Stimulated activated CD4-positive, alpha-beta T cell treated with anti-CD3 and anti-CD28 coated beads, Interleukin-15, amount 100 ng/mL, for 48 hours (primary cell): Measurements from ENCODE around the gene CUEDC1.
"Not testable (repeated sequence)": the region's sequence is repeated elsewhere in the genome, so short reads cannot be mapped to it uniquely, and the experiment has no call there.

Experiments used
- DNase-seq, 2 donors: peaks; one replicate each; pipeline ENCODE4 v3.0.0-alpha.2; 2020; ENCODE audit warnings: low read depth in 2 of 2

Gene CUEDC1

DNA sequence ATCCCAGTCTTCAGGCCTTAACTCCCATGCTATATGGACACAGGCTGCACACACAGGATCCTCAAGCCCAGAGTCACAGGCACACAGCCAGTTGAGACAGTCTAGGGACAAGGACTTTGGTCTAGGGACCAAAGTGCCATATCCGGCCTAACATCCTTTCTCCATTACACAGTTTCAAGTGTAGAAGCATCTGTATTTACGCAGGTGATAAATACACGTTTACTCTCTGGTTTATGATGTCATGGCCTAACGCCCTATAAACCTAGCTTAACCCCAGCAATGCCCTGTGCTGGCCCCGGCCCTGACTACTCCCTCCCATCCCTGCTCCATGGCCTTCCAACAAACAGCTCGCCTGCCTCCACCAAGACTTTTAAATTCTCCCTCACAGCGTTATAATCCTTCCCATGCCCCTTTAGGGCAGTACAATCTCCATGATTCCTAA lies 17.1 kb downstream of the CUEDC1 start:
- DNase-seq, result no peak

DNA sequence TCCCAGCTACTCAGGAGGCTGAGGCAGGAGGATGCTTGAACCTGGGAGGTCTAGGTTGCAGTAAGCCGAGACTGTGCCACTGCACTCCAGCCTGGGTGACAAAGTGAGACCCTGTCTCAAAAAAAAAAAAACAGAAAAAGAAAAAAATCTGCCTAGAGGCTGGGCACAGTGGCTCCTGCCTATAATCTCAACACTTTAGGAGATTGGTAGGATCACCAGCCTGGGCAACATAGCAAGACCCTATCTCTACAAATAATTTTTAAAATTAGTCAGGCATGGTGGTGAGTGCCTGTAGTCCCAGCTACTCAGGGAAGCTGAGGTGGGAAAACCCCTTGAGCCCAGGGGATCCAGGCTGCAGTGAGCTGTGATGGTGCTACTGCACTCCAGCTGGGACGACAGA lies 17.7 kb downstream of the CUEDC1 start:
- no peak for DNase-seq

DNA sequence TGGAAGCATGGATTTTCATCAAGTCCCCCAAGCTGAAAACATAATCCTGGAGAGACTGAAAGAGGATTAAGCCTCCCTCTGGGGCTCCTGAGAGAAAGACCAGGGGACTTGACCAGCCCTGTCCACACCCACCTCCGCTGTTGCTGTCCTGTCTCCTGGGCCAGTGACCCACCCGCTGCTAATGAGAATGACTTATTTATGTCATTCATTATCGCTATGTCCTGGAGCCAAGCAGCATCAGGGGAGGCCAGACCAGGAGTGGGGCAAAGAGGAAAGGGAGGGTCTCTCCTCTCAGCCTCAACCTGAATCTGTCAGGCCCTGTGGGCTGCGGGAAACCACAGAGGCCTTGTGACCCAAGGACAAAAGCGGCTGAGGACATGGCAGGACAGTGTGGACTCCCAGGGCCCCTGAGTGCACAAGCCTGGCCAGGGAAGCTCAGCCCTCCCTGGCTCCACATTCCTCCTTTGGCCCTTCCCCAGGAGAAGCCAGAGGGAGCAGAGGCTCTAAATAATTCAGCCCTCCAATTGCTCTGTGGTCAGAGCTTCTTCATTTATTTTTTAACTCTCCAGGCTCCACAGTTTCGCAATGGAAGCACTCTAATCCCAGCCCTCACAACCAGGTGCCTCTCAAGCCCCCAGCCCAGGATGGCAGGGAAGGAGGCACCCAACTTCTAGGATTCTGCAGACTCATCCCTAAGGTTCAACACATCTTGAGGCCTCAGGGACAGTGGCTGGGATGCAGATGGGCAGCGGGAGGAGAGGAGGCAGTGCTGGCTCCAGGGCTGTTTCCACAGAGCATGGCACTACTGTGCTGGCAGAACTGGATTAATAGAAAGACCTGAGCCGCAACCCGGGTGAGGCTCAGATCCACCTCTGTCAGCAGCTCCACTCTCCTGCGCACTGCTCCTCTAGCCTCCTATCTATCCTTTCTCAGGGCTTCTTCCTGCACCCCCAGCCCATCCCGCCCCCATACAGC lies 19.1 kb downstream of the CUEDC1 start:
- DNase-seq, result no peak

DNA sequence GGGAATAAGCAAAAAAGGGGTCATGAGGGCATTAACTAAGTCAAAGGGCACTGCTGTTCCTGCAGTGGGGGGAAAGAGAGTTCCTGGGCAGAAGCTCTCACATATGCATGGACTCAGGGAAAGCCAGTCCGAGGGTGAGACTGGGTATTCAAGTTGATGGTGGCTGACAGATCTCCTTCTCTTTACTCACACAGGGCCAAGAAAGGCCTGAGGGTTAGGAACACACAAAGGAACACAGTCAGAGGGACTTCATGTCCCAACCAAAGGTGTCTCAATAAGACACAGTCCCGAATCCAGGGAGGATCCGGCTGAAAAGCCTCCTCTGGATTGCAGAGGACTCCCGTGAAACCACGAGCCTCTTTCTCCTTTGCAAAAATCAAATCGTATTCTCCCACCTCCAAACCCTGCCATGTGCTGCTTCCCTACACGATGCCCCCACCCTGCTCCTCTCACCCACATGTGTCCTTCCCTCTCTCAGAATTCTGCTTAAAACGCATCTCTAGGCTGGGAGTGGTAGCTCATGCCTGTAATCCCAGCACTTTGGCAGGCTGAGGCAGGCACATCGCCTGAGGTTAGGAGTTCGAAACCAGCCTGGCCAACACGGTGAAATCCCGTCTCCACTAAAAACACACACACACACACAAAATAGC lies 23.6 kb downstream of the CUEDC1 start:
- DNase-seq, result no peak

DNA sequence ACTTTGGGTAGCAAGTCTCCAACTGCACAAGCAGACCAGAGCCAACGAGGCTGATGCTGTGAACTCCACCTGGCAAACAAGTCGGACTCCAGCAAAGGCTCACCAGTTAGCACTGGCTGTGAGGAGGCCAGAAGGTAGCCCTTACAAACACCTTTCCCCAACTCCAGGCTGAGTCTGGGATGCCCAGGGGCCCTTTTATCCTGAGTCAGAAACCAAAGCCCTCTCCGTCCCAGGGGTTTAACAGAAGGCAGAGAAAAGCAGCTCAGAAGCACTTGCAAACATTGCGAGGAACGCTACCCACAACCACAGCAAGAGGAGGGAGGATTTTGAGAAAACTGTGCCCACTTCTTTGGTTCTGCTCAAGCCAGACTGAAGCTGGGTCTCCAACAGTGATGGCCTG lies 25.0 kb downstream of the CUEDC1 start:
- no peak for DNase-seq

DNA sequence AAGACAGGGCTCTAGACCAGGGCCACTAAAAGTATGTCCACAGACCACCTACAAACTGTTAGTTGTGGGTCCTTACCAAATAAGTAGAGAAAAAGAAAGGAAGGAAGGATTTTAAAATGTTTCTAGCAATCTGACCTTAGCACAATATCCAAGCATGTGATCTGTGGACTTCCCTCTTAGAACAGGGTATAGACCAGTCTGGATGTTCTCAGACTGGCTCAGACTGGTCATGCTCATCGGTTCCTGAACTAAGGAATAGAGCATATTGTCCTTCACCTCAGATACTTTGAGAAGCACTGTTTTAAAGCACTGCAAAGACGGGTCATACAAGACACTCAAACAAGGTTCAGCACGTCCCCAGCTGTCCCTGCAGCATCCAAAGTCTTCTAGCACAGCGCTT lies 25.8 kb downstream of the CUEDC1 start:
- DNase-seq, result no peak

DNA sequence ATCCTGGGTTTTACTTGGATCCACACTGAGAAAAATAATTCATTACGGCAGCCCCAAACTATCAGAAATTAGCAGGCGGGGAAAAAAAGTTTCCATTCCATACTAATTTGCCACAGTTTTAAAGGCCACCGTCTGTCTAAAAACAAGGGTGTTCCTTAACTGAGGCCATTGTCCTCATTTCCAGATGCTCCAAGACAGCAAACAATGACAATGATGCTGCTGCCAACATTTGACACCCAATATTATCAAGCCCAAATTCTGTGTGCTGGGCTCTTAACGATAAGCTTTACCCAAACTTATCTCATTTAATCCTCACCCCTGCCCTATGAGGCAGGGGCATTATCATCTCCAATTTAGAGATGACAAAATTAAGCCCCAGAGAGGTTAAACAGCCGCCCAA lies 26.3 kb downstream of the CUEDC1 start:
- no peak for DNase-seq

DNA sequence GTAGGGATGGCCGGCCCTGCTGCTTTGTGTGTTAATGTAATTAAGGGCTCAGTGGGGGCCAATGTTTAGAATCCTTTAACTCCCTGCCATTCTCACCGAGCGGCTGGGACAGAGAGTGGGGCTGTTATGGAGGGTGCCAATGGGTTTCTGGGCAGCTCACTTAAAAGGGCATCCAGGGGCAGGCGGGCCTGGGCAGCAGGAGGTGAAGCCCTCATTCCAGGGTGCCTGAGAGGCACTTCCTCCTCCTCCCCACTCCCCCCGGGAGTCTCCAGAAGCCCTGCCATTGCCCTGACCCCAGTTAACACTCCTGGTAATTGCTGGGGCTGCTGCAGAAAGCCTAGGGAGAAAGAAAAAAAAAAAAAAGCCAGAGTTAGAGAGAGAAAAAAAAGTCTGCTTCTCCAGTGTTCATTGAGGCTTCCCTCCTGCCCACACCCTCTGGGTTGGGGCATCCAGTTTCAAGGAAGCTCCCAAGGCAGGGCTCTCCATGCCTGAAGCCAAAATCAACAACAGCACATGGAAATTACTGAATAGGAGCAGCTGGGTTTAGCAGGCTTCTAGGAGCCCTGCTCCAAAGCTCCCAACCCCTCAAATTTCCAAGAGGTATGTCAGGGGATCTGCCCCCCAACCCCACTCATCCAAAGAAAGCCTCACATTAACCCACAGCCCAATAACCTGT lies 28.0 kb downstream of the CUEDC1 start:
- no peak for DNase-seq

DNA sequence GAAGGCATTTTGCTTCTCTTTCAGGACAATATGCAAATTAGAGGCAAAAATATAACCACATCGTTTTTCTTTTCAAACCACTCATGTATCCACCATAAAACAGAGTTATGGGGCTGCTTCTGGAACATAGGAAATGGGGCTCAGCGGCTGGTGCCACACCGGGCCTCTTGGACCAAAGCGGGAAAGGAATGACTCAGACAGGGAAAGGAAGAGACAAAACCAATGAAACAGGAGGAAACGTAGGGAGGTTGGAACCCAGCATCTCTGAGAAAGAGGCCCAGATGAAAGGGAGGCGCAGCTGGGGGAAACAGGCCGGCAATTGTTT lies 28.5 kb downstream of the CUEDC1 start:
- DNase-seq, result no peak

DNA sequence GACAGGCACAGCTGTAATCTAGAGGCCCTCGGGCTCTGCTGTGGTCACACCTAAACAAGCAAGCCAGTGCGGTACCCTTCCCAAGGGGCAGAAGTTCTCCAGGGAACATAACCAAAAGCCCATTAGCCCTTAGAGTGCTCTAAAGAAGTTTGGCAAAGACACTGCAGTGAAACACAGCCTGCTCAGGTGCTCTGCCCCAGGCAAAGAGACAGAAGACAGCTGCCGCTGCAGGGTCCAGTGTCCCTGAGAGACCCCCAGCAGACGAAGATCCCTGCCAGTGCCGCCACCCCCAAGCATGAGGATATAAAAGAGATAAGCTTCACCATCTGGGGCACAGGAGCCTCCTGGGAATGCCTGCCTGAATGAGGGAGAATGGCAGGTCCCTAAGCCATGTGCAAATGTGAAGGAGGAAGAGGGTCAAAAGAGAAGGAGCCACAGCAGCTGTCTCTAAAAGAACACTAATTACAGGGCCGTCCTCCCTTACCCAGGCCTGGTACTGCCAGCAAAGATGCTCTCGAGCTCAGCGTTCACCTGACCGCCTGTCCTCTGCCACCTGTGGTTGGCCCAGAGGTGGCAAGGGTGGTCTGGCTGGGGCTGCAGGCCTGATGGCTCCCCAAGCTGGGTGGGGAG lies 29.7 kb downstream of the CUEDC1 start:
- no peak for DNase-seq

DNA sequence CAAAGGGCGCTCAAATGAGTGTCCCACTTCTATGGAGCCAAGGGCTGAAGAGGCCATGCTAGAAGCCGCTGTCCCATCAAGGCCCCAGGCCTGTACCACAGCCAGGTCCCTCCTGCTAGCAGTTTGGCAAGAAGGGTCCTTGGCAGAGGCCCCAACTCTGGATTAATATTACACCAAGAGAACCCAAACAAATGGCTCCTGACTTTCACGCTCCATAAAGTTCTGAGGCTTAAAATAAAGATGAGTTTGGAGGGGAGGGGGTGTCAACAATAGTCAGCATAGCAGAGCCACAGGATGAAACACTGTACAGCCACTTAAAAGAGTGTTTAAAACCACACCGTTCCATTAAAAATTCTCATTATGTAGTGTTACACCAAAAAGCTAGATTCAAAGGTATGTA lies 30.5 kb downstream of the CUEDC1 start:
- DNase-seq, result no peak

DNA sequence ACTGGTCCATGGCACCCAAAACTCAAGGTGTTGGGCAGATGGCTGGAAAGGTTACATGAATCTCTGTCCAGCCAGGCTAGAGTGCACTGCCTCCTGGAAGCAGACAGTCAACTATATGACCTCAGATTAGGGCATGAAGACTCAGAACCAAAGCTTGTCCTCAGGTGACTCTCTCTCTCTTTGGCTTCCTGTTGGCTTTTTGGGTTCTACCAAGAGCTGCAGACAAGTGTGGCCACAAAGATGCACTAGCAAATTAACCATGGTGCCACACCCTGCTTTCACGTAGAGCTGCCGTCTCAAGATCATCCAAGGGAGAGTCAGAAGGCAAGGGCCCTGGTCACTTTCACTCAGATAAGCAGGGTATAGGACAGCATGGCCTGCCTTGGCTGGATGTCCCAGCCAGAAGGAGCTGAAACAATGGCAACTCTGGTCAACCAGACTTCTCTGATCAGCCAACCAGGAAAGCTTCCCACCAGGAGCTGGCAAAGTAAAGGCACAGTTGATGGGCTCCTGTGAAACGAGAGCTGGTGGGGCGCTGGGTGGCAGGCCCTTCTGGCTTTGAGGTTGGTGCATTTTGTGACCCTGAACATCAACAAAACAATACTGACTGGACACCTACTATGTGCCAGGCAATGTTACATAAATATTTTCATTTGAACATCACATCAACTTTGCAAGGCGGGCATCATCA lies 31.9 kb downstream of the CUEDC1 start:
- no peak for DNase-seq

DNA sequence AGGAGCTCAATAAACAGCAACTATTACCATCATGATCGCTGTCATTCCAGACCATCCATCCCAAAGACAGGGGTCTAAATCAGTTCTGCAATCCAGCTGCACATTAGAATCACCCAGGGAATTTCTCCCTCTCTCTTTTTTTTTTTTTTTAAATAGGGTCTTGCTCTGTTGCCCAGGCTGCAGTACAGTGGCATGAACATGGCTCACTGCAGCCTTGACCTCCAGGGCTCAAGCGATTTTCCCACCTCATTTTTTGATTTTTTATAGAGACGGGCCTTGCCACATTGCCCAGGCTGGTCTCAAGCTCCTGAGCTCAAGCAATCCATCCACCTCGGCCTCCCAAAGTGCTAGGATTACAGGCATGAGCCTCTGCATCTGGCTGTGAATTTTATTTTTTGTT lies 32.5 kb downstream of the CUEDC1 start:
- DNase-seq, result not testable (repeated sequence)

DNA sequence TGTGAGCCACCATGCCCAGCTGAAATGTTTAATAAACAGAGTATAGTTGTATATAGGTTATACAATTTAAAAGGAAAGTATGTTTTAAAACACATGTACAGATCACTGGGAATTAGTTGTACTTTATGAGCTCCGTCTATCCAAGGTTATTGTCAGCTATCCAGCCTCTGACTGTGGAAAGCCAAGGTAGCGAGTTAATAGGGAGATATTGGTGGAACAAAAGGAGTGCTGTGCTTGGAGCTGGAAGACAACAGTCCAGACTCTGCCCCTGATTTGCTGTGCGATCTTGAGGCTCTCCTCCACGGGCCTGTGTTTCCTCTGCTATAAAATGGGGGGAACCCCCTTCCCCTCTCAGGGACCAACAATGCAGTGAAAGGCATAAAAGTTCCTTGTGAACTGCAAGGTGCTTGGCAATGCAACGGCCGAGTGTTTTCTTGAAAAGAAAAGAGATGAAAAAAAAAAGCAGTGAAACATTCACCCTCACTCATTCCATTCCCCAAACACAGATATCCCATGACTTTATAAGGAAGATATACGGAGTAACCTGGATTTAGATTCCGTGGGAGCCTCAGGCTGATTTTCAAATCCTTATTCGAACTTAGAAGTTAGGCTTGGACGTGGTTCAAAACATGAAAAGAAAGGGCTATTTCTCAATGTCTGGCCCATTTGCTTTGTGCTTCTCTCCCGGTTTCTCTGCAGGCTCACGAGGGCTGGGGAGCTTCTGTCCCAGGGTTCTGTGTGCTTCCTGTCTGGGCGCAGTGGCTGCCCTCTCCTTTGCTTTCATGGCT lies 34.1 kb downstream of the CUEDC1 start:
- no peak for DNase-seq

DNA sequence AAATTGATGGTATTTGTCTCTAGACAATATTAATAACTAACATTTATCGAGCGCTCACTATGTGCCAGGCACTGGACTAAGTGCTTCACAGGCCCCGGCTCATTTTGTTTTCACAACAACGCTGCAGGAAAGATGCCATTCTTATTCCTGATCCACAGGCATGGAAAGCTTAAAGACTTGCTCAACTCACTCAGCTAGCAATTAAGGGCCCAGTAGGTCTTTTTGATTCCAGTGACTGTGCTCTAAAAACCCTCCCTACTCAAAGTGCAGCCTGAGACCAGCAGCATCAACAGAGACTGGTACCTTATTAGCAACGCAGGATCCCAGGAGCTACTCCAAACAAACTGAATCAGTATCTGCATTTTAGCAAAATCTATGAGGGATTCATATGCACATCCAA lies 35.3 kb downstream of the CUEDC1 start:
- no peak for DNase-seq

DNA sequence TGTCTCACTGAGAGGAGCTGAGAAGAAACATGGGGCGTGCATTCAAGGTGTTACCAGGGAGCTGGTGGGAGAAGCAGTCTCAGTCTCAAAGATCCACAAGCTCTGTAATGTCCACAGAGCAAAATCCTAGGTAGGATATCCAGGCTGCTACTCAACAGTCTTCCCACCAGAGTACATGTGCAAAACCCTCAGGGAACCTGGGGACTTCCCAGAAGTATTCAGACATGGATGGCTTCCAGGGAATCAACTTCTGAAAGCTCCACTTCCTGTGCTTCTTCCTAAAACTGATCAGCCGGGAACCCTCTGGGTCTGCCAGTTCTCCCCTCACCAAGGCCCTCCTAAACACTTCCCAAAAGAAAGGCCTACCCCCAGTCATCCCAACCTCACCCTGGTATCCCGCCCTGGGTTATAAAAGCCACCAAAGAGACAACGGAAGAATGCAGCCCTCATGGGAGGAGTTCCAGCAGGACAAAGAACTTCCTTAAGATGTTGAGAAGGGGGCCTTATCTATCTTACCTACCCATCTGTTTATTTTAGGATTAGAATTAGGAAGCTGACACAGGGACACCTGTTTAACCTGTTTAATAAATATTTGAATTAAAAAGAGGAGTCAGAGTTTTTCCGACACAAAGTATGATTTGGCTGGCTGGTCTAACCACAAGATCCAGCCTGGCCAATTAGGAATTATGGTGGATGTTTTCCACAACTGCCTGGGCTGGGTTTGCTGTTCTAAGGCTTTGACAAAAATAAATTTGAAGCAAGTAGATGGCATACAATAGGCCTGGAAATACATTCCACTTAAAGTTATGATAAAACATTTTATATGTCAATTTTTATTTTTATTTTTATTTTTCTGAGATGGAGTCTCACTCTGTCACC lies 37.0 kb downstream of the CUEDC1 start:
- no peak for DNase-seq

DNA sequence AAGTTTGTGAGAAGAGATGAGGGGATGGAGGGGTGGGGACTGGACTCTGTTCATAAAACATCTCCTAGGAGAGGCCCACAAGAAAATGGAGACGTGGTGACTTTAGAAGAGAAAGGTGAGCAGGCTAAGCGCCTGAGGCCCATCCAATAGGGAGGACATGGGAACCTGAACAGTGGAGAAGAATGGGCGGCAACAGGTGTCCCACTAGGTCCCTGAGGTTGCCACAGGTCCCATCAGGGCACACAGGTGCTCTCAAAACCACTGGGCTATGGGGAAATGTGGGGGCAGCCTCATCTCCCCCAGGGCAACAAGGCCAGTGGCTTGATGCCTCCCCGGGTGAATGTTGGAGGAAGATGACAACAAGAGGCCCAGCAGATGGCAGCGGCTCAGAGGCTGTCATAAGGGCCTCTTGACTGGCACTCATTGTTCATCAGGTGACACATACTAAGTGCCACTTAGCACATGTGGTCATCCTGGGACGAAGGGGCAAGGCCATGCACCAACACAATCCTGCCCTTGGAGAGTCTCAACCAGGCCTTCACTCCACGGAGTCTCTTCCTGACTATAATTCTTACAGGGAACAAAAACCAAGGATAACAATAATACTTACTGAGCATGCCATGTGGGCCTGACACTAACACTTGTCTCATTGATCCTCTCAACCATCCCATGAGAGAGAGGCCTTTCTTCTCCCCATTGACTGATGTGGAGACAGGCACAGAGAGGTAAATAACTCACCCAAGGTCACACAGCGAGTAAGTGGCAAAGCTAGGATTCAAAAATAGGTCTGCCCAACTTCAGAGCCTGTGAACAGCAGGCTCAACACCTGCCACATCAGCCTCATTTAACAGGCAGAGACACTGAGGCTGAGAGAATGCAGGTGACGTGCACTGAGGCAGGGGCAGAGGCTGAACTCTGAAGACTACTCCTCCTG lies 38.0 kb downstream of the CUEDC1 start:
- peak in 1 of 2 donors; percentile 7 for DNase-seq

DNA sequence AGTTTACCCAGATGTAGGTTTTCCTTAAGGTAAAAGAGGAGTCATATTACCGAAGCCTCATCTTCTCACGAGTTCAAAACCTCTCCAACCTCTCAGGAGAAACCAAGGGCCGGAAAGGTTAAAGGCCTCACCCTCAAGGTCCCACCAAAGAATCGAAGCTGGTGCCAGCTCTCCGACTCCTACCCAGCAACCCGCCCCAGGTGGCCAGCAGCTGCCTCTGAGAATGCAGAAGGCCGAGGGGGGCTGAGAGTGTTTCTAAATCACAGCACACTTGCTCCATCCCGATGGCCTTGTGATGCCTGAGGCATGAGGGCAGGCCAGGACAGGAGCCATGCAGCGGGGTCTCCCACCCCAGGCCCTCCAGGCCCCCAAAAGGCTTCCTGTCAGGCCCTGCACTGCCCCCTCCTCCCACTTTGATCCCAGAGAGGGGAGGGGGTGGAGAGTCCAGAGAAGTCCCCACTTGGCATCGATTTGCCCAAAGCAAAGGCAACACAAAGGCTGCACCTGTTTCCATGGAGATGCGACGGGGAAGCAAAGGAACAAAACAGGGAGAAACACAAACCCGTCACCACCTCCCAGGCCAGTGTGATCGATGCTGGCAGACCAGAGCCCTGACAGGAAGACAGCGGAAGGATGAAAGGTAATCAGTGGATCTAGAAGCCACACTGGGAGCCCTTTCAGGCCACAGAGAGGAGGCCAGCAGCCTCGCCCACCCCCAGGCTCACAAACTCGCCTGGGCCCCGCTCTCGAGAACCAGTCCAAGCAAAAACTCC lies 39.0 kb downstream of the CUEDC1 start:
- no peak for DNase-seq
